GM23338 (cell line): ENCODE measurements around the gene SAA1. TPM values are rescaled to one million over a fixed set of nuclear protein-coding genes. Genes with fewer than 3 reads are reported as not detected.

Source experiments
- ATAC-seq: fragments of 200-7000 bp; cut with Tn5 transposase; 3 replicates; pipeline ENCODE4 v1.9.1; 2020
- DNase-seq: peaks from one replicate; pipeline ENCODE4 v3.0.0-alpha.2; 2015; ENCODE audit warnings: low spot score
- H2AFZ ChIP-seq: fragments of 200-600 bp; sonication (generic); 2 replicates; pipeline ENCODE4 v1.8.0; 2016; ENCODE audit warnings: antibody characterized with exemption, mild to moderate bottlenecking, moderate library complexity
- H3F3A ChIP-seq: fragments of 200-600 bp; sonication (generic); replicated peaks from 2 replicates; pipeline ENCODE4 v1.8.0; 2017; ENCODE audit warnings: antibody characterized with exemption, mixed run types, low read depth
- H3K27ac ChIP-seq: fragments of 200-600 bp; sonication (generic); 2 replicates; pipeline ENCODE4 v1.6.1; 2016; ENCODE audit warnings: low read depth
- H3K27me3 ChIP-seq: fragments of 200-600 bp; sonication (generic); 2 replicates; pipeline ENCODE4 v1.8.0; 2016; ENCODE audit warnings: mild to moderate bottlenecking, mixed run types, moderate library complexity; ENCODE audit not compliant: insufficient read depth
- H3K36me3 ChIP-seq: fragments of 200-600 bp; sonication (generic); 2 replicates; pipeline ENCODE4 v1.8.0; 2016; ENCODE audit warnings: mild to moderate bottlenecking; ENCODE audit not compliant: insufficient read depth
- H3K4me1 ChIP-seq: fragments of 200-600 bp; sonication (generic); 2 replicates; pipeline ENCODE4 v1.8.0; 2016; ENCODE audit warnings: mild to moderate bottlenecking, moderate library complexity; ENCODE audit not compliant: insufficient read depth
- H3K4me2 ChIP-seq: fragments of 200-600 bp; sonication (generic); 2 replicates; pipeline ENCODE4 v1.7.1; 2017; ENCODE audit warnings: mixed run types
- H3K4me3 ChIP-seq: fragments of 200-600 bp; sonication (generic); 2 replicates; pipeline ENCODE4 v1.6.1; 2016; ENCODE audit warnings: mixed run types
- H3K79me2 ChIP-seq: fragments of 200-600 bp; sonication (generic); replicated peaks from 2 replicates; pipeline ENCODE4 v1.8.0; 2017; ENCODE audit warnings: mild to moderate bottlenecking; ENCODE audit not compliant: insufficient read depth
- H3K9me2 ChIP-seq: fragments of 200-600 bp; sonication (generic); 2 replicates; pipeline ENCODE4 v1.8.0; 2017; ENCODE audit not compliant: insufficient read depth
- H4K20me1 ChIP-seq: fragments of 200-600 bp; sonication (generic); replicated peaks from 2 replicates; pipeline ENCODE4 v1.8.0; 2017; ENCODE audit warnings: mild to moderate bottlenecking; ENCODE audit not compliant: insufficient read depth
- H3K27ac Mint-ChIP-seq: 2 replicates; pipeline ENCODE4 v1.8.0; 2020; ENCODE audit warnings: inconsistent platforms, mild to moderate bottlenecking, moderate library complexity, mixed read lengths
- H3K27me3 Mint-ChIP-seq: 3 replicates; pipeline ENCODE4 v1.8.0; 2022; ENCODE audit warnings: low read depth, mild to moderate bottlenecking, moderate library complexity, mixed read lengths, inconsistent platforms; ENCODE audit not compliant: insufficient read depth, poor library complexity
- H3K36me3 Mint-ChIP-seq: 3 replicates; pipeline ENCODE4 v1.8.0; 2021; ENCODE audit warnings: low read depth, mild to moderate bottlenecking, inconsistent platforms, moderate library complexity, mixed read lengths
- H3K4me1 Mint-ChIP-seq: 3 replicates; pipeline ENCODE4 v1.8.0; 2020; ENCODE audit warnings: mild to moderate bottlenecking, inconsistent platforms, mixed read lengths
- H3K4me3 Mint-ChIP-seq: 3 replicates; pipeline ENCODE4 v1.8.0; 2021; ENCODE audit warnings: moderate library complexity, mild to moderate bottlenecking, inconsistent platforms, mixed read lengths
- H3K9me3 Mint-ChIP-seq: 3 replicates; pipeline ENCODE4 v1.8.0; 2020; ENCODE audit warnings: moderate library complexity, mild to moderate bottlenecking, inconsistent platforms, mixed read lengths
- CREB1 ChIP-seq: fragments of 250-450 bp; sonication (Bioruptor Pico); IDR thresholded peaks from 2 replicates; pipeline ENCODE4 v1.5.0; 2020; ENCODE audit warnings: low read depth, mild to moderate bottlenecking, moderate library complexity
- CTCF ChIP-seq, 2 experiments: fragments of 200-600 bp in 1 of 2; sonication (generic) in 1 of 2; conservative IDR thresholded peaks; 2 replicates each; pipeline versions ENCODE4 v1.5.1 to v1.6.1; 2016 to 2017; ENCODE audit warnings: antibody characterized with exemption in 2 of 2, low read depth in 2 of 2, mild to moderate bottlenecking in 2 of 2, moderate library complexity in 1 of 2
- ETS1 ChIP-seq: IDR thresholded peaks from 2 replicates; pipeline ENCODE4 v1.6.1; 2016; ENCODE audit warnings: antibody characterized with exemption
- EZH2 ChIP-seq: fragments of 200-600 bp; sonication (generic); IDR thresholded peaks from one replicate; pipeline ENCODE4 v1.8.0; 2017; ENCODE audit warnings: antibody characterized with exemption, mild to moderate bottlenecking, low read depth; ENCODE audit not compliant: unreplicated experiment
- EZH2phosphoT487 ChIP-seq: fragments of 200-600 bp; sonication (generic); IDR thresholded peaks from one replicate; pipeline ENCODE4 v1.8.1; 2018; ENCODE audit warnings: antibody characterized with exemption; ENCODE audit not compliant: unreplicated experiment
- JUNB ChIP-seq: IDR thresholded peaks from one replicate; pipeline ENCODE4 v1.6.1; 2016; ENCODE audit warnings: antibody characterized with exemption; ENCODE audit not compliant: unreplicated experiment
- NANOG ChIP-seq: IDR thresholded peaks from 2 replicates; pipeline ENCODE4 v1.6.1; 2016; ENCODE audit warnings: antibody characterized with exemption, borderline replicate concordance
- POLR2AphosphoS5 ChIP-seq: IDR thresholded peaks from 2 replicates; pipeline ENCODE4 v1.6.1; 2016; ENCODE audit warnings: antibody characterized with exemption, low read depth
- REST ChIP-seq: IDR thresholded peaks from one replicate; pipeline ENCODE4 v1.6.1; 2018; ENCODE audit warnings: antibody characterized with exemption; ENCODE audit not compliant: unreplicated experiment
- STAT1 ChIP-seq: IDR thresholded peaks from one replicate; pipeline ENCODE4 v1.6.1; 2016; ENCODE audit warnings: antibody characterized with exemption; ENCODE audit not compliant: unreplicated experiment
- ZNF114 ChIP-seq: fragments of 250-450 bp; sonication (Bioruptor Pico); IDR thresholded peaks from 2 replicates; pipeline ENCODE4 v1.5.0; 2020; ENCODE audit warnings: mild to moderate bottlenecking, moderate library complexity
- ZNF331 ChIP-seq: fragments of 250-450 bp; sonication (Bioruptor Pico); IDR thresholded peaks from 2 replicates; pipeline ENCODE4 v1.5.0; 2020; ENCODE audit warnings: low read depth, mild to moderate bottlenecking, moderate library complexity
- ZNF462 ChIP-seq: fragments of 250-450 bp; sonication (Bioruptor Pico); IDR thresholded peaks from 2 replicates; pipeline ENCODE4 v1.5.0; 2020; ENCODE audit warnings: mild to moderate bottlenecking, moderate library complexity
- polyA plus RNA-seq: library from polyadenylated mRNA; unstranded; fragments of >200 nt; fragmentation: Nextera tagmentation; extraction: Ambion mirVana; gene quantifications from 2 replicates; pipeline ENCODE4 v1.2.1, GENCODE V29; 2016
- total RNA-seq: library from RNA; depleted of rRNA; stranded (reverse); fragments of >200 nt; shearing (Covaris generic); gene quantifications from 2 replicates; pipeline ENCODE4 v1.2.3, GENCODE V29; 2014

Gene SAA1
- total and polyA plus RNA-seq, 2 experiments from 2014 or later, result not detected

GRCh38 chr11:18233912-18234311 is 32.2 kb upstream of the SAA1 start:
- Mint-ChIP-seq H3K9me3 (no peaks in the 10 kb centered on the region), H3K4me3 (no peak overlapping the region), H3K27ac (no peak overlapping the region), H3K4me1 (no peaks in the 10 kb centered on the region), H3K36me3 (no peaks in the 10 kb centered on the region), H3K27me3 (peaks cover 7% of the 10 kb centered on the region)
- H3K4me1 ChIP-seq, result no peaks in the 10 kb centered on the region
- no peaks in the 10 kb centered on the region for H3K27me3 ChIP-seq
- H3K27ac ChIP-seq, result no peak overlapping the region
- no peaks in the 10 kb centered on the region for H3K79me2 ChIP-seq
- H3K9me2 ChIP-seq, result no peaks in the 10 kb centered on the region
- no peak overlapping the region for H3K4me2 ChIP-seq
- no peak overlapping the region for H3K4me3 ChIP-seq
- no peaks in the 10 kb centered on the region for H3K36me3 ChIP-seq
- no peaks in the 10 kb centered on the region for H4K20me1 ChIP-seq
- no peak for DNase-seq
- H3F3A ChIP-seq, result no peaks in the 10 kb centered on the region
- ATAC-seq, result no peak
- TF ChIP-seq STAT1 (no peak), ETS1 (no peak), ZNF114 (no peak), JUNB (no peak), ZNF462 (CRISPR knock-in tag) (no peak), POLR2AphosphoS5 (no peak), ZNF331 (CRISPR knock-in tag) (no peak), EZH2 (no peak), CTCF (conservative IDR thresholded peaks at IDR 0.05; ENCODE audit: low read depth in 2 of 2) (no peak), CREB1 (CRISPR knock-in tag) (no peak), NANOG (no peak), REST (no peak), EZH2phosphoT487 (no peak)
- no peak overlapping the region for H2AFZ ChIP-seq
